Pancreas (tissue), 10 donors: ENCODE measurements around the gene FSD1L. TPM values are rescaled to one million over a fixed set of nuclear protein-coding genes. Genes with fewer than 3 reads are reported as not detected.

Experiments
- ATAC-seq, 4 donors: fragments of 200-7000 bp; cut with Tn5 transposase; one replicate each; pipeline versions ENCODE4 v1.8.0 to v1.9.1; 2020; ENCODE audit warnings: mild to moderate bottlenecking in 4 of 4, moderate library complexity in 4 of 4
- DNase-seq, 6 donors: peaks; one replicate each; pipeline ENCODE4 v3.0.0-alpha.2; 2020
- FAIRE-seq: peaks from 2 replicates; lab custom pipeline; 2012; peaks lifted over from hg19 to GRCh38; lab: Jason Lieb, UNC
- H3K27ac ChIP-seq, 4 donors: fragments of 200-600 bp; sonication (generic); 1 replicate in 3 of 4; 2 replicates in 1 of 4; pipeline versions ENCODE4 v1.5.0 to v1.8.0; 2020
- H3K27me3 ChIP-seq, 4 donors: fragments of 200-600 bp; one replicate each; pipeline ENCODE4 v1.8.0; 2021
- H3K36me3 ChIP-seq, 3 donors: fragments of 200-600 bp; sonication (generic) in 1 of 3; one replicate each; pipeline versions ENCODE4 v1.5.0 to v1.8.0; 2020 to 2021
- H3K4me1 ChIP-seq, 3 donors: fragments of 200-600 bp; one replicate each; pipeline ENCODE4 v1.8.0; 2021
- H3K4me3 ChIP-seq, 4 donors: fragments of 200-600 bp; sonication (generic) in 2 of 4; one replicate each; pipeline versions ENCODE4 v1.5.0 to v1.8.0; 2020 to 2021
- H3K9me3 ChIP-seq, 4 donors: fragments of 200-600 bp; one replicate each; pipeline ENCODE4 v1.8.0; 2021
- WGBS, 2 donors: extraction: QIAGEN DNeasy Blood & Tissue Kit; methylation state at CpG; one replicate each; pipeline ENCODE4 v1.1.7; 2013; 5-methylcytosine and 5-hydroxymethylcytosine counted together
- intact Hi-C, 3 donors: fragments of 100-400 bp; cut with DNase I; formaldehyde crosslinking; loops; one replicate each; pipeline versions ENCODE4 v1.11.1 to v1.14.2; 2022
- polyA plus RNA-seq, 2 donors: library from polyadenylated mRNA; stranded (reverse); fragments of 200-250 nt; gene quantifications; one replicate each; pipeline ENCODE4 v1.2.3, GENCODE V29; 2013
- total RNA-seq, 6 donors: library from RNA; stranded (reverse); fragmentation: NEBNext Ultra II Directional in 4 of 6; extraction: Animal tissue kit (Norgen Biotek cat#: 25700) in 4 of 6; gene quantifications; one replicate each; pipeline versions ENCODE4 v1.2.1 to v1.2.4, GENCODE V29; 2021 to 2023
- TF ChIP-seq, protein P1 (sequence below), 4 donors: fragments of 200-600 bp; sonication (generic) in 3 of 4; IDR thresholded peaks; one replicate each; pipeline versions ENCODE4 v1.5.0 to v1.8.0; 2021; ENCODE audit warnings: antibody characterized with exemption in 4 of 4
- donor health status: healthy with polysubstance abuse.
- donor health status: DM: no; HTN: no; CAD: no; lungs with moderate emphysema.
- donor health status: DM: no; HTN: no; CAD: no.
- donor health status: control.
- donor health status: control.
- donor health status: Bipolar disorder and iron deficiency.
- donor health status: DM: yes; HTN: yes; CAD: no.
- donor health status: DM: no; HTN: no; CAD: no.
- donor health status: DM: no; HTN: no; CAD: no.
- donor health status: DM: yes; HTN: yes; CAD: no.

FSD1L gene
- total and polyA plus RNA-seq, 8 donors: 1.4 to 8.2 (median 2.6) TPM

DNA sequence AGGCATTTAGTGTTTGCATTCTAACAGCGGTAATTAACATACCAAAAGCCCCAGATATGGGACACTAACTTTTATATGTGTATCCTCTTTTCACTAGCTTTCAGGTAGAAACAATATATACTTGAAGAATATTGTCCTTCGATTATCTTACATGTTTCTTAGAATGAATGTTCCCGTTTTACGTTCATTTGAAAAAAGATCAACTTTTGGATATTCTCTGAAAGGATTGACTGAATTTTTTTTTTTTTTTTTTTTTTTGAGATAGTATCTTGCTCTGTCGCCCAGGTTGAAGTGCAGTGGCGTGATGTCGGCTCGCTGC is 32.2 kb upstream of the FSD1L start:
- intact Hi-C loops: loop anchor here in 1 of 3 donors (10.0 kb wide), 2 partner anchors 171 to 251 kb away; partner anchors contain the start of gene SLC44A1
- ATAC-seq (no peak), DNase-seq (no peak), FAIRE-seq (no peak)
- Histone ChIP-seq H3K9me3 (no peaks in the 10 kb centered on the region), H3K27me3 (no peaks in the 10 kb centered on the region), H3K36me3 (no peaks in the 10 kb centered on the region), H3K27ac (no peak overlapping the region), H3K4me3 (no peak overlapping the region), H3K4me1 (peaks cover 0 to 4% (median 0%) of the 10 kb centered on the region in 3 donors)
- TF ChIP-seq, protein P1, sequence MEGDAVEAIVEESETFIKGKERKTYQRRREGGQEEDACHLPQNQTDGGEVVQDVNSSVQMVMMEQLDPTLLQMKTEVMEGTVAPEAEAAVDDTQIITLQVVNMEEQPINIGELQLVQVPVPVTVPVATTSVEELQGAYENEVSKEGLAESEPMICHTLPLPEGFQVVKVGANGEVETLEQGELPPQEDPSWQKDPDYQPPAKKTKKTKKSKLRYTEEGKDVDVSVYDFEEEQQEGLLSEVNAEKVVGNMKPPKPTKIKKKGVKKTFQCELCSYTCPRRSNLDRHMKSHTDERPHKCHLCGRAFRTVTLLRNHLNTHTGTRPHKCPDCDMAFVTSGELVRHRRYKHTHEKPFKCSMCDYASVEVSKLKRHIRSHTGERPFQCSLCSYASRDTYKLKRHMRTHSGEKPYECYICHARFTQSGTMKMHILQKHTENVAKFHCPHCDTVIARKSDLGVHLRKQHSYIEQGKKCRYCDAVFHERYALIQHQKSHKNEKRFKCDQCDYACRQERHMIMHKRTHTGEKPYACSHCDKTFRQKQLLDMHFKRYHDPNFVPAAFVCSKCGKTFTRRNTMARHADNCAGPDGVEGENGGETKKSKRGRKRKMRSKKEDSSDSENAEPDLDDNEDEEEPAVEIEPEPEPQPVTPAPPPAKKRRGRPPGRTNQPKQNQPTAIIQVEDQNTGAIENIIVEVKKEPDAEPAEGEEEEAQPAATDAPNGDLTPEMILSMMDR (IDR thresholded peaks at IDR 0.05): no peak
- WGBS, 2 donors: 74% methylated on average over 8 of the region's 8 CpGs

- ATAC-seq: no peak
- Histone ChIP-seq H3K9me3 (no peaks in the 10 kb centered on the region), H3K27ac (no peak overlapping the region), H3K4me3 (no peak overlapping the region), H3K36me3 (no peaks in the 10 kb centered on the region), H3K4me1 (peaks cover 0 to 4% (median 0%) of the 10 kb centered on the region in 3 donors), H3K27me3 (no peaks in the 10 kb centered on the region)
- DNase-seq: no peak
- TF ChIP-seq, protein P1 (IDR thresholded peaks at IDR 0.05): no peak
- 83 to 86% methylated on average over 1 of the region's 1 CpG for WGBS, 2 donors
- intact Hi-C loops: loop anchor here in 1 of 3 donors (10.0 kb wide), 2 partner anchors 172 to 252 kb away; partner anchors contain the start of gene SLC44A1
- FAIRE-seq: no peak
Measured at GRCh38 chr9:105416840-105417239, 31.0 kb upstream of the FSD1L start.

DNA sequence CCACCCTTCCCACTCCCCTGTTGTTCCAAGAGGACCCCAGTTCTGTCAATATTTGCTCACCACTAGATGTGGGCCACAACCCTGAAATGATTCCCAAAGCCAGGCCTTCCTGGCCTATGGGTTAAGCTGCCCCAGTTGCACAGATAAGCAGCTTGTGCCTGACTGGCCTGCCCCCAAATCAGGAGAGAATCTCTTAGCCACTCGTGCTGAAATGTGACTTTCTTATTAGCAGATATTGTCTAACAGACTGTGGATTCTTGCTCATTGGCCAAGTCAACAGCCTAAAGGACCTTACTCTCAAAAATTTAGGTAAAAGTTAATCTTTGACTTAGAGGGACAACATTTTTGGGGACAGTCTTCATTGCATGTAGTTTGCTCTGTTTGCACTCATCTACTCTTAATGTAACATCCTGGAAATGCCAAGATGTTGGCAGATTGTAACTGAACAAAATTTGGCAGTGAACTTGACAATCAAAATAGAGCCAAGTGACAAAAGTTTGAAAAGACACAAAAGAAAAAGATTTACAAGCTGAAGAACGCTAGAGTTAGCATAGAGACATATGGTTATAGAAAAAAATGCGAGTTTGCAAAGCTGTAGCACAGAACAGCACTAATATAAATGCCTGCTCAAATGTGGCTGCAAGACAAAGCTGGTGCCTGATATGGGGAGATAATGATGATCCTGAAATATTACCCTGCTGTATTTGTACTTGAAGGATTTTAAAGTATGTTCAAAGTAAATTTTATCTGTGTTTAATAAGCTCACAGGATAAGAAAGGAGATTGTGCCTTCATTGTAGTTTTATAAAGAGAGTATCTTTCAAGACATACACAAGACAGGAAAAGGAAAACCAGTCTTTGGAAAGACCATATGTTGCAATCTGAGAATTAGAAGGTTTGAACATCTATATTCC is 29.0 kb upstream of the FSD1L start:
- no peak overlapping the region for H3K27ac ChIP-seq
- H3K9me3 ChIP-seq: no peaks in the 10 kb centered on the region
- intact Hi-C loops: loop anchor here in 1 of 3 donors (10.0 kb wide), 2 partner anchors 174 to 254 kb away; partner anchors contain the start of gene SLC44A1
- WGBS, 2 donors: 59 to 64% methylated on average over 3 of the region's 3 CpGs
- no peaks in the 10 kb centered on the region for H3K27me3 ChIP-seq
- TF ChIP-seq, protein P1 (IDR thresholded peaks at IDR 0.05): no peak
- ATAC-seq (no peak), FAIRE-seq (no peak), DNase-seq (no peak)
- H3K36me3 ChIP-seq: no peaks in the 10 kb centered on the region
- H3K4me3 ChIP-seq: no peak overlapping the region
- H3K4me1 ChIP-seq: peaks cover 0 to 4% (median 0%) of the 10 kb centered on the region in 3 donors

- H3K36me3 ChIP-seq: no peaks in the 10 kb centered on the region
- intact Hi-C loops: loop anchor here in 1 of 3 donors (10.0 kb wide), 2 partner anchors 175 to 255 kb away; partner anchors contain the start of gene SLC44A1
- no peak for ATAC-seq
- no peak overlapping the region for H3K27ac ChIP-seq
- FAIRE-seq: no peak
- WGBS, 2 donors: 89 to 95% methylated on average over 10 of the region's 10 CpGs
- no peaks in the 10 kb centered on the region for H3K27me3 ChIP-seq
- no peak for DNase-seq
- no peaks in the 10 kb centered on the region for H3K9me3 ChIP-seq
- TF ChIP-seq, protein P1 (IDR thresholded peaks at IDR 0.05): no peak
- H3K4me3 ChIP-seq: no peak overlapping the region
- H3K4me1 ChIP-seq: peaks cover 0 to 4% (median 0%) of the 10 kb centered on the region in 3 donors
Measured at GRCh38 chr9:105419816-105420597, 27.8 kb upstream of the FSD1L start.
